GM12873 (cell line): ENCODE data around the gene ARL14EP.

ENCODE experiments used
- TF ChIP-seq, protein P1 (sequence below): IDR thresholded peaks from 2 replicates; pipeline ENCODE4 v1.5.1; 2012; ENCODE audit warnings: low read depth, mild to moderate bottlenecking, moderate library complexity, low read length, control low read depth; ENCODE audit not compliant: insufficient read depth; ENCODE audit errors: missing control alignments

ARL14EP gene

DNA sequence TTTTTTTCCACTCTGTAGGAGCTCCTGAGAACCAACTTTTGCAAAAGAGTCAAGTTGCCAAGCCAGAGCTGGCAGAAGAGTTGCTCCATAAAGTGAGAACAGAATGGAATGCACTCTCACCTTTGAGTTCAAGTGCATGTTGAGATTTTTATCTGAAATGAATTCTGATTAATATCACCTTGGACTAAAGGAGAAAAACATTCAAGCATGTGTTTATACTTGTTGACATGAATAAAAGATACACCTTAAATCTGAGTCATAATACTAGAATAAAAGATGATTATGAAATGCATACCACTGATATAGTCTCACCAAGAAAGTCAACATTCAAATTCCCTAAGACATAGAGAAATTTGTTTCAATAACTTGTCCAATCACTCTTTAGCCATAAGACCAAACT lies 37.8 kb downstream of the ARL14EP start:
- TF ChIP-seq, protein P1, sequence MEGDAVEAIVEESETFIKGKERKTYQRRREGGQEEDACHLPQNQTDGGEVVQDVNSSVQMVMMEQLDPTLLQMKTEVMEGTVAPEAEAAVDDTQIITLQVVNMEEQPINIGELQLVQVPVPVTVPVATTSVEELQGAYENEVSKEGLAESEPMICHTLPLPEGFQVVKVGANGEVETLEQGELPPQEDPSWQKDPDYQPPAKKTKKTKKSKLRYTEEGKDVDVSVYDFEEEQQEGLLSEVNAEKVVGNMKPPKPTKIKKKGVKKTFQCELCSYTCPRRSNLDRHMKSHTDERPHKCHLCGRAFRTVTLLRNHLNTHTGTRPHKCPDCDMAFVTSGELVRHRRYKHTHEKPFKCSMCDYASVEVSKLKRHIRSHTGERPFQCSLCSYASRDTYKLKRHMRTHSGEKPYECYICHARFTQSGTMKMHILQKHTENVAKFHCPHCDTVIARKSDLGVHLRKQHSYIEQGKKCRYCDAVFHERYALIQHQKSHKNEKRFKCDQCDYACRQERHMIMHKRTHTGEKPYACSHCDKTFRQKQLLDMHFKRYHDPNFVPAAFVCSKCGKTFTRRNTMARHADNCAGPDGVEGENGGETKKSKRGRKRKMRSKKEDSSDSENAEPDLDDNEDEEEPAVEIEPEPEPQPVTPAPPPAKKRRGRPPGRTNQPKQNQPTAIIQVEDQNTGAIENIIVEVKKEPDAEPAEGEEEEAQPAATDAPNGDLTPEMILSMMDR: no peak

DNA sequence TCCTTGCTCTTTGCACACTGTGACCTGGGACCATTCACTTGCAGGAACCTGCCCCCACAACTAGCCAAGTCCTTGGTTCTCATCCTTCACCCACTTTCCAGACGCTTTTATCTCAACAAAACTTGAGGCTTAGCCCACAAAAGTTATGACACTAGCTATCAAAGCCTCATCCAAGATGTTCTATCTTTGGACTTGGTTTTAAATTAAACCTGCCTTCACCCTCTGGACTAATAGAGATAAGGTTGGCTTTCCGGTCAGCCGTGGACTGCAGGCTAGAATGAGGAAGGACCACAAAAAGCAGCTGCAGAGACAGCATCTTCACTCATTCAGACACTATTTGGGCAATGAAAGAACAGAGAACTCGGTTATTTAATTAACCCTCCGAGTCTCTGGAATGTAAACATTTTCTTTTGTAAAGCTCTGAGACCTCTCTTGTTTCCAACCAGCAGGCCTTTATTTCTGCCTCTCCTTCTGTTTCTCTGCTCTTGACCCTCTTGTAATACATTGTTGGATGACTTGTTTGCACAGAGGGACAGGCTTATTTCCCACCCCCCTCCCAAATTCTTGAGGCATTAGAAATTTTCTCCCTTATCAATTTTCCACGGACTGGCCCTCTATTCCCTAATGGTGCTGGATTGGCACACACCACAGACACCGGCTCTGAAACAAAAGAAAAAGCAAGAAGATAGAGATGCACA lies 41.4 kb downstream of the ARL14EP start:
- TF ChIP-seq, protein P1: no peak

DNA sequence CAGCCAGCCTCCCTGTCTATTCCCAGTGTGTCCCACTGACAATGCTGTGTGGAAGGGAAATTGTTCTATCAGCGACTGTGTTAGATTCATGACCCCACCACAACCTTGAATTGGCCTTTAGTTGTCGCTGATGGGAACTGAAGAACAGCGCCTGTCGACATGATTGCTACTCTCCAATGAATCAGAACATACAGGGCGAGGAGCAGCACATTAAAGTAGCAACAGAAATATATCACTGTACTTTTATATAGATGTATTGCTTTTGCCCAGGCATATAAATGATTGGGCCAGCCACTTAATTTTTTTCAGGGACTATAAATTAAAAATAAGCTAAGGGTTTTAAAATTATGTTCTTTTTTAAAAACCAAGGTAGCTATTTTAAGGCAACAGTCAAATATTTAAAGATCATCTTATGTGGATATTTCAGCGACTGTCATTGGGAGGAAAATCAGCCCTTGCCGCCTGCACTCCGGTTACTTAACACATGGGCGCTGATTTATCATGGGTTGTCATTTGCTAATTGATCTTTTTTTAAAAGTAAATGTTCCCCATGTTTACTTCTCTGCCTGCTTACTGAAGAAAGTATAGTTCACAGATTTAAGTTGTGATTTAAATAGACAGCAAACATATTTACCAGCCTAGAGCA lies 42.1 kb downstream of the ARL14EP start:
- TF ChIP-seq, protein P1: no peak

DNA sequence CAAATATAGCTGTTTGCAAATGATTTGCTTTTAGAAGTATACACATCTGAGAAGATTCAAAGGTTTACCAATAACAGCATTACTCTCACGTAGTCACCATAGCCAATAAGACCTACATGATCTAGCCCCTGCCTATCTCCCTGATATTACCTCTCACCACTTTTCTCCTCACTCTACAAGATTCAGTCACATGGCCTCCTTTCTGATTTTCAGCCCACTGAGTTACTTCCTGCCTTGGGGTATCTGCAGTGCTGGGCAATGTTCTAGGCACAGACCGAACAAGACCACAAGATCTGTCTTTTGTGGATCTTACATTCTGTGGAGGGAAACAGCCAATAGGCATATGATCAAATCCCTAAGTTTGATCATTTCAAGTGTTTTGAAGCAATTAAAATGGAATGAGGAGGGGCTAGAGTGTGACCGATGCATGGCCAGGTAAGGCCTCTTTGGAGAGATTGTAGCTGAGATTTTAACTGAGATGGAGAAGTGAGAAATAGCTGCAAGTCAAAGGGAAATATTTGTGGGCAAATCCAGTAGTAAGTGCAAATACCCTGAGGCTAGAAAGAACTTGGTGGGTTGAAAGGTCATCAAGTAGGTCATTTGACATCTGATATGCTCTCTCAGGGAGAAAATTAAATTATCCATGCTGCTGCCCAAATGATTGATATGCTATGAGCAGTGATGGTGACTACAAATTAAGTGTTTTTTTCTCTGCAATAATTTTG lies 43.1 kb downstream of the ARL14EP start:
- TF ChIP-seq, protein P1: no peak

DNA sequence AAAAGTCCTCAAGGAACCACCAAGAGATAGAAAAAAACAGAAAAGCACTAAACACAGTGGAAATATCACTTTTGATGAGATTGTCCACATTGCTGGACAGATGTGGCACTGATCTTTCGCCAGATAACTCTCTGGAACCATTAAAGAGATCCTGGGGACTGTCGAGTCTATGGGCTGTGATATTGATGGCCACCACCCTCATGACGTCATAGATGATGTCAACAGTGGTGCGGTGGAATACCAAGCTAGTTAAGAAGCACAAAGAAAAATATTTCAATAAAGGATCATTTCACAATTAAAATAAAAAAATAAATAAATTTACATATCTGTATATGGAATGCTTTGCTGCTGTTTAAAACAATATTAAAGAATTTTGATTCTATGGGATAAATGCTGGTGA lies 45.5 kb downstream of the ARL14EP start:
- TF ChIP-seq, protein P1: no peak

DNA sequence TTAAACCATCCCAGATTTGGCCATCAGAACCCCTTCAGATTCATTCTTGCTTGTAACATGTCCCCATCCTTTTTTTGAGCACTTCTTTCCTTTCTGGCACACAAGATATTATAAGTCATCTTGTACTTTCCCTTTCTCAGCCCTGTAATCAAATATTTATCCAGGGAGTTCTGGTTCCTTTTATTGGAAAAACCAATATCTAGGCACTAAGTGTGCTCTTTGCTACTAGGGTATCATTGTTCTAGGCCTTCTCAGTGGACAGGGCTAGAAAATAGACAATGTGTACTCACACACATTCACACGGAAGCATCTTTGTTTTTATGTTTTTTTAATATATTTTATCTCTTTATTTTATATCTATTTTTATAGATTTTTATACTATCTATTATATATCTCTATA lies 47.3 kb downstream of the ARL14EP start:
- TF ChIP-seq, protein P1: no peak

DNA sequence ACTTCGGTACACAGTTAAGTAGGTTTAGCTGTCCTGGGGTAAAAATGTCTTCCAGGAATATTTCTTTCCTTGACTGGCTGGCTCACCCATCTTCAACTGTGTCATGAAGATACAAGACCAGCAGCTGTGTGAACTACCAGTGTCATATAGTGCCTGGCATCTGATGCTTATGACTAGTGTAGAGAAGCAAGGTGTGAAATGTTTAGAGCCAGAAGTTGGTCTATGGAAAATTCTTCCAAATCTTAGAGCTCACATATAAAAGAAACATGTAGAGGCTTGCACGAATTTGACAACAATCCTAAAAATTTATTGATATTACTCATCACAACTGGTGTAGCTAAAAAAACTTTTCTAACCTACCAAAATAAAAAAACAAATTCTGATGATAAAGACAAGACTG lies 54.4 kb downstream of the ARL14EP start:
- TF ChIP-seq, protein P1: no peak
